SU-DHL-6 (cell line): ENCODE results near the gene MARVELD3.

Experiments
- H2AFZ ChIP-seq: fragments of 200-600 bp; sonication (generic); 2 replicates; pipeline ENCODE4 v1.6.1; 2014; ENCODE audit warnings: low read depth, mild to moderate bottlenecking, moderate library complexity, mixed read lengths, antibody characterized with exemption, low read length; ENCODE audit not compliant: severe bottlenecking
- H3F3A ChIP-seq: fragments of 200-600 bp; shearing (Covaris generic); 2 replicates; pipeline ENCODE4 v1.6.0; 2016; ENCODE audit warnings: antibody characterized with exemption, mild to moderate bottlenecking; ENCODE audit not compliant: insufficient read depth
- H3K27ac ChIP-seq: fragments of 200-600 bp; sonication (generic); 2 replicates; pipeline ENCODE4 v1.5.1; 2016; ENCODE audit warnings: low read depth, mild to moderate bottlenecking, low read length, moderate library complexity, mixed read lengths
- H3K27me3 ChIP-seq: fragments of 200-600 bp; sonication (generic), shearing (Covaris generic); 2 replicates; pipeline ENCODE4 v1.6.0; 2014; ENCODE audit warnings: mild to moderate bottlenecking, low read length
- H3K36me3 ChIP-seq: fragments of 200-600 bp; sonication (generic); 2 replicates; pipeline ENCODE4 v1.6.1; 2014; ENCODE audit warnings: mild to moderate bottlenecking, low read length, mixed read lengths
- H3K4me2 ChIP-seq: fragments of 300-600, 200-600 bp; shearing (Covaris generic), sonication (generic); 2 replicates; pipeline ENCODE4 v1.6.0; 2014; ENCODE audit warnings: low read length, low read depth, mild to moderate bottlenecking; ENCODE audit not compliant: poor library complexity, severe bottlenecking
- H3K4me3 ChIP-seq: fragments of 200-600 bp; sonication (generic); 2 replicates; pipeline ENCODE4 v1.5.1; 2014; ENCODE audit warnings: antibody characterized with exemption, low read length, mild to moderate bottlenecking, mixed read lengths; ENCODE audit not compliant: insufficient read depth, poor library complexity, severe bottlenecking
- H3K79me2 ChIP-seq: fragments of 200-600 bp; sonication (generic); 2 replicates; pipeline ENCODE4 v1.6.1; 2014; ENCODE audit warnings: mild to moderate bottlenecking, low read length, moderate library complexity; ENCODE audit not compliant: insufficient read depth
- H3K9ac ChIP-seq: fragments of 200-600 bp; sonication (generic); 2 replicates; pipeline ENCODE4 v1.7.0; 2014; ENCODE audit warnings: mild to moderate bottlenecking, low read length
- H3K9me2 ChIP-seq: fragments of 200-600 bp; sonication (generic); replicated peaks from 2 replicates; pipeline ENCODE4 v1.6.1; 2014; ENCODE audit warnings: low read length; ENCODE audit not compliant: insufficient read depth
- H3K9me3 ChIP-seq: fragments of 200-600 bp; sonication (generic); 2 replicates; pipeline ENCODE4 v1.6.1; 2014; ENCODE audit warnings: low read length, mixed read lengths; ENCODE audit not compliant: insufficient read depth
- H4K20me1 ChIP-seq: fragments of 200-600 bp; sonication (generic); 2 replicates; pipeline ENCODE4 v1.6.1; 2014; ENCODE audit warnings: low read depth, mild to moderate bottlenecking, antibody characterized with exemption, low read length, moderate library complexity, mixed read lengths
- CTCF ChIP-seq: fragments of 200-600 bp; sonication (generic); IDR thresholded peaks from one replicate; pipeline ENCODE4 v1.5.1; 2017; ENCODE audit warnings: antibody characterized with exemption, mild to moderate bottlenecking, low read length, moderate library complexity; ENCODE audit not compliant: insufficient read depth, poor library complexity, severe bottlenecking
- EZH2phosphoT487 ChIP-seq: fragments of 200-600 bp; sonication (generic), shearing (Covaris generic); conservative IDR thresholded peaks from 2 replicates; pipeline ENCODE4 v1.6.1; 2018; ENCODE audit warnings: mild to moderate bottlenecking, antibody characterized with exemption, low read length, moderate library complexity, mixed read lengths

MARVELD3 gene

GRCh38 chr16:71637398-71637797, 11.4 kb downstream of the MARVELD3 start:
- Histone ChIP-seq H3K4me3 (no peak overlapping the region), H3K4me2 (no peak overlapping the region), H2AFZ (no peak overlapping the region), H3K9ac (no peak overlapping the region), H3K9me2 (no peaks in the 10 kb centered on the region), H3K36me3 (no peaks in the 10 kb centered on the region), H3K79me2 (no peaks in the 10 kb centered on the region), H3F3A (no peaks in the 10 kb centered on the region), H4K20me1 (no peaks in the 10 kb centered on the region), H3K27me3 (no peaks in the 10 kb centered on the region), H3K27ac (no peak overlapping the region), H3K9me3 (no peaks in the 10 kb centered on the region)
- TF ChIP-seq EZH2phosphoT487 (no peak), CTCF (no peak)

GRCh38 chr16:71645450-71645849, 19.5 kb downstream of the MARVELD3 start:
- Histone ChIP-seq H3K9ac (no peak overlapping the region), H3K36me3 (no peaks in the 10 kb centered on the region), H3K4me3 (no peak overlapping the region), H3K4me2 (no peak overlapping the region), H3K79me2 (no peaks in the 10 kb centered on the region), H4K20me1 (no peaks in the 10 kb centered on the region), H3K27ac (no peak overlapping the region), H3F3A (no peaks in the 10 kb centered on the region), H3K27me3 (no peaks in the 10 kb centered on the region), H2AFZ (no peak overlapping the region), H3K9me3 (no peaks in the 10 kb centered on the region), H3K9me2 (no peaks in the 10 kb centered on the region)
- TF ChIP-seq CTCF (peak; percentile 38), EZH2phosphoT487 (no peak)

GRCh38 chr16:71647391-71647790, 21.4 kb downstream of the MARVELD3 start:
- H3K79me2 ChIP-seq = no peaks in the 10 kb centered on the region

More at GRCh38 chr16:71647391-71647790, 21.4 kb downstream of the MARVELD3 start:
- H3K27me3 ChIP-seq = no peaks in the 10 kb centered on the region
- no peaks in the 10 kb centered on the region for H3K36me3 ChIP-seq
- no peaks in the 10 kb centered on the region for H4K20me1 ChIP-seq
- no peaks in the 10 kb centered on the region for H3F3A ChIP-seq
- no peak overlapping the region for H3K4me3 ChIP-seq
- TF ChIP-seq CTCF = no peak
- TF ChIP-seq EZH2phosphoT487 = no peak
- no peak overlapping the region for H3K27ac ChIP-seq
- no peak overlapping the region for H3K9ac ChIP-seq
- no peak overlapping the region for H2AFZ ChIP-seq
- no peak overlapping the region for H3K4me2 ChIP-seq
- no peaks in the 10 kb centered on the region for H3K9me3 ChIP-seq
- no peaks in the 10 kb centered on the region for H3K9me2 ChIP-seq
